ENCODE measurements around the gene RPH3AL.

GRCh38 chr17:391850-392249 is 39.2 kb upstream of the RPH3AL start:
- TF ChIP-seq CTCF (IDR thresholded peaks at IDR 0.05), result no peak
- no peak for TF ChIP-seq ZFX (IDR thresholded peaks at IDR 0.05; ENCODE audit: borderline replicate concordance)

Measured in 22Rv1 (cell line).